Nephron progenitor cell (in vitro differentiated cells): Measurements from ENCODE around the gene KLHL33.

Source experiments
- DNase-seq: peaks from one replicate; pipeline ENCODE4 v3.0.0; 2021
- H3K27ac Mint-ChIP-seq: 2 replicates; pipeline ENCODE4 v1.8.0; 2021; ENCODE audit warnings: mild to moderate bottlenecking, moderate library complexity, mixed read lengths
- H3K27me3 Mint-ChIP-seq: 2 replicates; pipeline ENCODE4 v1.8.0; 2021; ENCODE audit warnings: mild to moderate bottlenecking, low read depth, mixed read lengths; ENCODE audit not compliant: poor library complexity
- H3K36me3 Mint-ChIP-seq: 2 replicates; pipeline ENCODE4 v1.8.0; 2021; ENCODE audit warnings: low read depth, mixed read lengths
- H3K4me1 Mint-ChIP-seq: 2 replicates; pipeline ENCODE4 v1.8.0; 2021; ENCODE audit warnings: mixed read lengths
- H3K4me3 Mint-ChIP-seq: 2 replicates; pipeline ENCODE4 v1.8.0; 2021; ENCODE audit warnings: mild to moderate bottlenecking, moderate library complexity, mixed read lengths
- H3K9me3 Mint-ChIP-seq: 2 replicates; pipeline ENCODE4 v1.8.0; 2021; ENCODE audit warnings: mild to moderate bottlenecking, moderate library complexity, mixed read lengths
- TF ChIP-seq, protein P1 (sequence below): fragments of 200-600 bp; sonication (generic); IDR thresholded peaks from 2 replicates; pipeline ENCODE4 v1.5.0; 2021; ENCODE audit warnings: antibody characterized with exemption

KLHL33 gene

DNA sequence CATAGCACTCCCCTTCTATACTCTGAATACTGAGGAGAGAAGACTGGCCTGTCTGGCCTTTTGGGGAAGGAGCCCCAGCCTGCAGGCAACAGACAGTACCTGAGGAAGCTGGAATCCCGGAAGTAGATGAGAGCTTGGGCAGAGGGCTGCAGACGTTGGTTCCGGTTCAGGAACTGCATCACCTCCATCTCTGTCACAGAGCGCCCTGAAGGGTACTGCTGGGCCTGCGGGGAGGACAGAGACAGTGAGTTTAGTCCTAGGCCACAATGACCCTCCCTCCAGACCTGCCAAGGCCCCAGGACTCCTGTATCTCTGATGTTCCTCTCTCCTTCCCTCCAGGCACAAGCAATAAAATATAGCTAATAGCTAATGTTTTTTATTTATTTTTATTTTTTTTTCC is 51.1 kb downstream of the KLHL33 start:
- Mint-ChIP-seq H3K27ac (peak overlapping the region; percentile 72), H3K9me3 (no peaks in the 10 kb centered on the region), H3K4me3 (no peak overlapping the region), H3K27me3 (no peaks in the 10 kb centered on the region), H3K4me1 (peaks cover 7% of the 10 kb centered on the region), H3K36me3 (peaks cover 46% of the 10 kb centered on the region)
- TF ChIP-seq, protein P1, sequence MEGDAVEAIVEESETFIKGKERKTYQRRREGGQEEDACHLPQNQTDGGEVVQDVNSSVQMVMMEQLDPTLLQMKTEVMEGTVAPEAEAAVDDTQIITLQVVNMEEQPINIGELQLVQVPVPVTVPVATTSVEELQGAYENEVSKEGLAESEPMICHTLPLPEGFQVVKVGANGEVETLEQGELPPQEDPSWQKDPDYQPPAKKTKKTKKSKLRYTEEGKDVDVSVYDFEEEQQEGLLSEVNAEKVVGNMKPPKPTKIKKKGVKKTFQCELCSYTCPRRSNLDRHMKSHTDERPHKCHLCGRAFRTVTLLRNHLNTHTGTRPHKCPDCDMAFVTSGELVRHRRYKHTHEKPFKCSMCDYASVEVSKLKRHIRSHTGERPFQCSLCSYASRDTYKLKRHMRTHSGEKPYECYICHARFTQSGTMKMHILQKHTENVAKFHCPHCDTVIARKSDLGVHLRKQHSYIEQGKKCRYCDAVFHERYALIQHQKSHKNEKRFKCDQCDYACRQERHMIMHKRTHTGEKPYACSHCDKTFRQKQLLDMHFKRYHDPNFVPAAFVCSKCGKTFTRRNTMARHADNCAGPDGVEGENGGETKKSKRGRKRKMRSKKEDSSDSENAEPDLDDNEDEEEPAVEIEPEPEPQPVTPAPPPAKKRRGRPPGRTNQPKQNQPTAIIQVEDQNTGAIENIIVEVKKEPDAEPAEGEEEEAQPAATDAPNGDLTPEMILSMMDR, result no peak
- no peak for DNase-seq

DNA sequence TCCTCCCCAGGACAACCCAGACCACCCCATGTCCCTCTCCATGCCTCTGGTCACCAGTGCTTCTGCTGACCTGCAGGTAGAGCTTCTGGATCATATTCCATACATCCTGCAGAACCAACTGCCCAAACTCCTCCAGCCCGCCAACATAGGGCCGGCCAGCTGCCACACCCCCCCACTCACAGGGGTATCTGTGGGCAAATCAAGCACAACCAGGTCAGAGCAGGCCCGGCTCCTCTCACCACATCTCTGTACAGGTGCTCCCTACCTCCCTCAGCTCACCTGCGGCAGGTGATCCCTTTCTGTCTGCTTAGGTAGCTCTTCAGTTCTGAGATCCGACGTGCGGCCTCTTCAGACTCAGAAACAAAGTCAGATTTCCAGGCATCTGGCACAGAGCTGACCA is 51.6 kb downstream of the KLHL33 start:
- no peaks in the 10 kb centered on the region for H3K27me3 Mint-ChIP-seq
- H3K4me3 Mint-ChIP-seq, result no peak overlapping the region
- H3K36me3 Mint-ChIP-seq, result peaks cover 44% of the 10 kb centered on the region
- H3K4me1 Mint-ChIP-seq, result peaks cover 7% of the 10 kb centered on the region
- no peak overlapping the region for H3K27ac Mint-ChIP-seq
- no peak for DNase-seq
- H3K9me3 Mint-ChIP-seq, result no peaks in the 10 kb centered on the region
- TF ChIP-seq, protein P1, result no peak

DNA sequence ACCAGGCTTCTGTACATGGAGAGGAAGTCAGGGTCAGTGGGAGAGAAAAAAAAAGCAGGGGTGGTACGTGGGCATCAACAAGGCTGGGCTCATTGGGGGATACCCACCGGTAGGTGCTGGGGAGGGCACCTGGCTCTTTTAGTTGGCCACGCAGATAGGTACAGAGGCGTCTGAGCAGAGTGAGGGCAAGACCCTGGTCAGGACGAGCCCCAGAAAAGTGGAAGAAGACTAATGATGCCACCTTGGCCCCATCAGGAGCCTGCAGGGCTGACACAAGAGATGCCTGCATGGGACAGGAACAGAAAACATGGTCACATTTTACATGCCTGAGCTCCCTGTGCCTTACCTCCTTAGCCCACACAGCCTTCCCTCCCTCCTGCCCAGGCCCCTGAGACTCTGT is 52.3 kb downstream of the KLHL33 start:
- Mint-ChIP-seq H3K27ac (no peak overlapping the region), H3K9me3 (no peaks in the 10 kb centered on the region), H3K27me3 (no peaks in the 10 kb centered on the region), H3K4me3 (no peak overlapping the region), H3K36me3 (peaks cover 39% of the 10 kb centered on the region), H3K4me1 (peaks cover 7% of the 10 kb centered on the region)
- DNase-seq, result no peak
- TF ChIP-seq, protein P1, result no peak

DNA sequence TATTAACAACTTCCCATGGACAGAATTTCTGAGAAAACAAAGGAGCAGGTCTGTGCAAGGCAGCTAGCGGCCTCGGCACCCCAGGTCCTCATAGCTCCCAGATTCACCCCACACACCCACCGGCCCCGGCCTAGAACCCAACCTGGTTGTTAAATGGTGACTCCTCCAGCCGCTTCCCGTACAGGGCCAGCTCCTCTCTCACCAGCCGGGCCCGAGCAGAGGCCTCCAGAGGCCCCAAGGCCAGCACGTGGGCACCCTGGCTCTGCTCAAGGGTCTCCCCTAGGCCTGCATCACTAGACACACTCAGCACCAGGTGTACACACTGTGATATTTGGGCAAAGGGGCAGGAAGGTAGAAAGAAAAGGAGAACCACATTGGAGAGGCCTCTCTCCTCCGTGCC is 52.9 kb downstream of the KLHL33 start:
- TF ChIP-seq, protein P1, result no peak
- Mint-ChIP-seq H3K36me3 (peaks cover 33% of the 10 kb centered on the region), H3K4me3 (no peak overlapping the region)

DNA sequence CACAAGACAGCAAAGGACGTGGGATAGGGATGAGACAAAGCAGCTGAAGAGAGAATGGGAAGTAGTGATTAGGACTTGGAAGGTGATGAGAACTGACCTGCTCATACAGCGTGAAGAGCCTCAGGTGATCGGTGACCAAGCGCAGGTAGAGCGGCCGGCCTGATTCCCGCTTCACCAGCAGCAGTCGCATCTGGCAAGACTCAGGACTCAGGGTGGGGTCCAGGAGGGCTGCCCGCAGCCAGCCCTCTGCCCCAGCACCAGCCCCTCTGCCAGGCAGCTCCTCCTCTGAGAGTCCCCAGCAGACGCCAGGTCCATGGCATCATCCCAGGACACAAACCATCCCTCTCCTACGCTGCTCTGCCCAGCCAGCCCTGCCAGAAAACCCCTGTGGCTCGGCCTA is 53.4 kb downstream of the KLHL33 start:
- DNase-seq, result no peak
- Mint-ChIP-seq H3K27me3 (no peaks in the 10 kb centered on the region), H3K27ac (peak overlapping the region; percentile 93), H3K36me3 (peaks cover 28% of the 10 kb centered on the region), H3K4me3 (no peak overlapping the region), H3K9me3 (no peaks in the 10 kb centered on the region), H3K4me1 (peaks cover 7% of the 10 kb centered on the region)
- TF ChIP-seq, protein P1, result no peak

More for the DNA sequence above, 52.9 kb downstream of the KLHL33 start:
- no peak for DNase-seq
- no peaks in the 10 kb centered on the region for H3K27me3 Mint-ChIP-seq
- no peak overlapping the region for H3K27ac Mint-ChIP-seq
- H3K9me3 Mint-ChIP-seq, result no peaks in the 10 kb centered on the region
- peaks cover 7% of the 10 kb centered on the region for H3K4me1 Mint-ChIP-seq

DNA sequence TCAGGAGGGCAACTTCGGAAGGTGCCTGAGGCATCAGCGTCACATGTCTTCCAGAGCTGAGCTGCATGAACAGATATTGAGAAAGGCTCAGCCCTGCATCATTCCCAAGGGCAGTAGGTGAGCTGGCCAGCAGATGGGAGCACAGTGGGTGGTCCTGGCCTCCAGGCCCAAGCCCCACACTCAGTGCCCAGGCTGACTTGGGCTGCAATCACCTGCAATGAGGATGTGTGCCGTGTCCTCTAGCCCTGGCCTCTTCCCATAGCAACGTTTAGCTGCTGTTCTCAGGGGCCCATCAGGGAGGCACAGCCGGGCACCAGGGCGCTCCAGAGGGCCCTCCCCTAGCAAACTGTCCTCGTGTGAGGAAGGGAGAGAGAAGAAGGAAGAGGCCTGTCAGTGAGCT is 54.6 kb downstream of the KLHL33 start:
- TF ChIP-seq, protein P1, result no peak
- Mint-ChIP-seq H3K4me3 (no peak overlapping the region), H3K4me1 (peaks cover 11% of the 10 kb centered on the region), H3K27me3 (no peaks in the 10 kb centered on the region), H3K27ac (no peak overlapping the region), H3K9me3 (no peaks in the 10 kb centered on the region), H3K36me3 (peaks cover 31% of the 10 kb centered on the region)
- DNase-seq, result no peak
